ENCODE results near the gene TOMM22.

TOMM22 gene

DNA sequence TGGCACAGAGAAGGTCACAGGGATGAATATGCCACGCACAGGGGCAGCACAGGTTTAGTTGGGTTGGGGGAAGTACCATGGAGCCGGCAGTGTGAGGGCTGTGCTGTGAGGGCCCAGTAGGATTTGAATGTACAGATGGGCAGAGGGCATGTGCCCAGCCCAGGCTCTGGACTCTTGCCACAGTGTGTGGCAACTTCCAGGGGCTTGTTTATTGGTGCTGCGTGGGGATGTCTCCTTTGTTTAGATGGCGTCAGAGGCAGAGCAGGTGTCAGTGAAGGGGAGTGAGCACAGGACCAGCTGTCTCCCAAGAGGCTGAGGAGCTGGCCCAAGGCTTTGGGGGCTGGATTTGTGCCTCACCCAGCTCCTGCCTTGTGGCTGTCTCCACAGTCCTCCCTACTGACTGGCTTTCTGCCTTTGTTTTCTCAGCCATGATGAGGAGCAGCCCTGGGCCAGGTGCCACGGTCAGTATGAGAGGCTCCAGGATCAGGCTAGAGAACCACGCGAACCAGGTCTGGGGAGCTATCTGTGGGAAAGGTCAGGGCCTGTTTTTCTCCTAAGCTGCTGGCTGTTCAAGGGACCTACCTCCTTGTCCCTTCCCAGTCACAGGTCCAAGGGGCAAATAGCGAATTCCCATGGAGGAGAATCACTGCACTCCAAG lies 52.1 kb downstream of the TOMM22 start:
- no peak for DNase-seq

- no peak for DNase-seq
Observed at GRCh38 chr22:38734421-38735100, 52.8 kb downstream of the TOMM22 start.
